Measurements from ENCODE around the gene COPZ2. TPM values are rescaled to one million over a fixed set of nuclear protein-coding genes. Genes with fewer than 3 reads are reported as not detected.

The COPZ2 gene
- total RNA-seq, 1 donor from 2014 or later, result 155 TPM

- intact Hi-C loops (cut with DNase I), result loop anchor here (10.0 kb wide), 1 partner anchor 1144 kb away; no protein-coding TSS in a partner anchor
- peak overlapping the region; percentile 90 to 95 for H3K27ac ChIP-seq
- peaks cover 4 to 24% of the 10 kb centered on the region in 2 donors for H3K36me3 ChIP-seq
- H3K4me1 ChIP-seq, result peaks cover 47 to 71% of the 10 kb centered on the region in 2 donors
- H3K4me3 ChIP-seq, result peak overlapping the region; percentile 39 to 88
- TF ChIP-seq CTCF (IDR thresholded peaks at IDR 0.05), result no peak
- H3K27me3 ChIP-seq, result no peaks in the 10 kb centered on the region
- no peaks in the 10 kb centered on the region for H3K9me3 ChIP-seq
- no peak for DNase-seq (ENCODE audit: low spot score in 2 of 2)
These were observed 13.7 kb upstream of the COPZ2 start for GRCh38 chr17:48051283-48051682.

- Histone ChIP-seq H3K36me3 (peaks cover 0 to 8% of the 10 kb centered on the region in 2 donors), H3K4me3 (peak overlapping the region; percentile 63 to 88), H3K4me1 (peaks cover 32 to 47% of the 10 kb centered on the region in 2 donors), H3K27ac (peak overlapping the region; percentile 90 to 95), H3K9me3 (no peaks in the 10 kb centered on the region), H3K27me3 (no peaks in the 10 kb centered on the region)
- no peak for TF ChIP-seq CTCF (IDR thresholded peaks at IDR 0.05)
- intact Hi-C loops (cut with DNase I), result loop anchor here (1.0 to 2.0 kb wide), 4 partner anchors 17 to 78 kb away; partner anchors contain the start of gene CBX1
- peak; percentile 69 to 94 for DNase-seq (ENCODE audit: low spot score in 2 of 2)
These were observed 11.0 kb upstream of the COPZ2 start for GRCh38 chr17:48048384-48049126.

GRCh38 chr17:48047741-48048383, 10.3 kb upstream of the COPZ2 start, which contains the start of gene NFE2L1:
NFE2L1 (plus strand) TSS chr17:48048359; CDS start chr17:48051119, 2,760 bp downstream.
- intact Hi-C loops (cut with DNase I), result loop anchor here (1.0 to 2.0 kb wide), 4 partner anchors 17 to 78 kb away; partner anchors contain the start of gene CBX1
- no peaks in the 10 kb centered on the region for H3K27me3 ChIP-seq
- H3K36me3 ChIP-seq, result peaks cover 0 to 8% of the 10 kb centered on the region in 2 donors
- TF ChIP-seq CTCF (IDR thresholded peaks at IDR 0.05), result no peak
- peaks cover 26 to 40% of the 10 kb centered on the region in 2 donors for H3K4me1 ChIP-seq
- peak; percentile 99 to 100 for DNase-seq (ENCODE audit: low spot score in 2 of 2)
- H3K9me3 ChIP-seq, result no peaks in the 10 kb centered on the region
- H3K27ac ChIP-seq, result peak within 1 kb of the TSS; percentile 90 to 95
- peak within 1 kb of the TSS; percentile 63 to 88 for H3K4me3 ChIP-seq

- no peaks in the 10 kb centered on the region for H3K9me3 ChIP-seq
- intact Hi-C loops (cut with DNase I), result no loop called here
- TF ChIP-seq CTCF (IDR thresholded peaks at IDR 0.05), result no peak
These were observed 9.6 kb upstream of the COPZ2 start for GRCh38 chr17:48047113-48047740.

GRCh38 chr17:48046296-48046695, 8.7 kb upstream of the COPZ2 start:
- H3K27me3 ChIP-seq, result no peaks in the 10 kb centered on the region
- no peak for DNase-seq (ENCODE audit: low spot score in 2 of 2)
- peaks cover 0 to 5% of the 10 kb centered on the region in 2 donors for H3K36me3 ChIP-seq
- intact Hi-C loops (cut with DNase I), result no loop called here
- peak overlapping the region in 1 of 2 donors; percentile 88 for H3K4me3 ChIP-seq
- peaks cover 17 to 24% of the 10 kb centered on the region in 2 donors for H3K4me1 ChIP-seq
- no peak for TF ChIP-seq CTCF (IDR thresholded peaks at IDR 0.05)
- no peaks in the 10 kb centered on the region for H3K9me3 ChIP-seq
- no peak overlapping the region for H3K27ac ChIP-seq

More at GRCh38 chr17:48047113-48047740, 9.6 kb upstream of the COPZ2 start:
- Histone ChIP-seq H3K27ac (peak overlapping the region; percentile 90 to 95), H3K4me3 (peak overlapping the region; percentile 63 to 88), H3K36me3 (peaks cover 0 to 8% of the 10 kb centered on the region in 2 donors), H3K27me3 (no peaks in the 10 kb centered on the region), H3K4me1 (peaks cover 20 to 33% of the 10 kb centered on the region in 2 donors)
- no peak for DNase-seq (ENCODE audit: low spot score in 2 of 2)

Measured in ascending aorta (tissue), 2 donors.